ENCODE measurements around the gene COPZ1. TPM values are rescaled to one million over a fixed set of nuclear protein-coding genes. Genes with fewer than 3 reads are reported as not detected.

Gene COPZ1
- polyA plus RNA-seq, 4 donors = 114 to 211 (median 138) TPM

- H3K9me3 ChIP-seq (ENCODE audit: control insufficient read depth in 2 of 2, insufficient read depth in 1 of 2, low read depth in 1 of 2, low read length in 1 of 2) = no peaks in the 10 kb centered on the region
- FAIRE-seq = no peak
- no peak overlapping the region for H3K4me3 ChIP-seq (ENCODE audit: low read depth in 1 of 3, low read length in 3 of 3)
- peaks cover 0 to 32% (median 0%) of the 10 kb centered on the region in 3 donors for H3K4me1 ChIP-seq (ENCODE audit: control insufficient read depth in 3 of 3, insufficient read depth in 2 of 3, low read depth in 1 of 3, low read length in 2 of 3)
- peaks cover 0 to 21% (median 0%) of the 10 kb centered on the region in 3 donors for H3K36me3 ChIP-seq (ENCODE audit: control insufficient read depth in 3 of 3, insufficient read depth in 2 of 3, low read depth in 1 of 3, low read length in 3 of 3)
- H3K27ac ChIP-seq (ENCODE audit: low read depth in 1 of 3, low read length in 2 of 3) = no peak overlapping the region
- no peak for DNase-seq
- 93 to 94% (median 94%) methylated on average over 30 of the region's 30 CpGs for WGBS, 3 donors
- H3K27me3 ChIP-seq (ENCODE audit: control insufficient read depth in 3 of 3, insufficient read depth in 3 of 3, low read length in 3 of 3) = no peaks in the 10 kb centered on the region
These were observed 32.6 kb upstream of the COPZ1 start for GRCh38 chr12:54292083-54292930.

- Histone ChIP-seq H3K4me3 (ENCODE audit: low read depth in 1 of 3, low read length in 3 of 3) (no peak overlapping the region), H3K4me1 (ENCODE audit: control insufficient read depth in 3 of 3, insufficient read depth in 2 of 3, low read depth in 1 of 3, low read length in 2 of 3) (peaks cover 0 to 28% (median 0%) of the 10 kb centered on the region in 3 donors), H3K27me3 (ENCODE audit: control insufficient read depth in 3 of 3, insufficient read depth in 3 of 3, low read length in 3 of 3) (no peaks in the 10 kb centered on the region), H3K9me3 (ENCODE audit: control insufficient read depth in 2 of 2, insufficient read depth in 1 of 2, low read depth in 1 of 2, low read length in 1 of 2) (no peaks in the 10 kb centered on the region), H3K36me3 (ENCODE audit: control insufficient read depth in 3 of 3, insufficient read depth in 2 of 3, low read depth in 1 of 3, low read length in 3 of 3) (peaks cover 0 to 16% (median 0%) of the 10 kb centered on the region in 3 donors), H3K27ac (ENCODE audit: low read depth in 1 of 3, low read length in 2 of 3) (no peak overlapping the region)
- FAIRE-seq (no peak), DNase-seq (no peak)
- WGBS, 3 donors = 95 to 99% (median 98%) methylated on average over 7 of the region's 7 CpGs
These were observed 32.0 kb upstream of the COPZ1 start for GRCh38 chr12:54292931-54293241.

- peak; percentile 77 to 80 for DNase-seq
- FAIRE-seq = no peak
These were observed 30.6 kb upstream of the COPZ1 start for GRCh38 chr12:54294152-54294952.

GRCh38 chr12:54294953-54295566, 29.9 kb upstream of the COPZ1 start:
- peaks cover 0 to 4% (median 0%) of the 10 kb centered on the region in 3 donors for H3K36me3 ChIP-seq (ENCODE audit: control insufficient read depth in 3 of 3, insufficient read depth in 2 of 3, low read depth in 1 of 3, low read length in 3 of 3)
- FAIRE-seq = no peak
- peaks cover 0 to 21% (median 0%) of the 10 kb centered on the region in 3 donors for H3K4me1 ChIP-seq (ENCODE audit: control insufficient read depth in 3 of 3, insufficient read depth in 2 of 3, low read depth in 1 of 3, low read length in 2 of 3)
- no peak overlapping the region for H3K4me3 ChIP-seq (ENCODE audit: low read depth in 1 of 3, low read length in 3 of 3)
- no peaks in the 10 kb centered on the region for H3K9me3 ChIP-seq (ENCODE audit: control insufficient read depth in 2 of 2, insufficient read depth in 1 of 2, low read depth in 1 of 2, low read length in 1 of 2)
- H3K27ac ChIP-seq (ENCODE audit: low read depth in 1 of 3, low read length in 2 of 3) = peak overlapping the region in 1 of 3 donors; percentile 19
- peaks cover 0 to 6% (median 3%) of the 10 kb centered on the region in 3 donors for H3K27me3 ChIP-seq (ENCODE audit: control insufficient read depth in 3 of 3, insufficient read depth in 3 of 3, low read length in 3 of 3)
- DNase-seq = no peak
- 82 to 89% (median 87%) methylated on average over 7 to 9 of the region's 9 CpGs for WGBS, 3 donors

More at GRCh38 chr12:54294152-54294952, 30.6 kb upstream of the COPZ1 start:
- Histone ChIP-seq H3K4me3 (ENCODE audit: low read depth in 1 of 3, low read length in 3 of 3) (no peak overlapping the region), H3K27ac (ENCODE audit: low read depth in 1 of 3, low read length in 2 of 3) (no peak overlapping the region), H3K36me3 (ENCODE audit: control insufficient read depth in 3 of 3, insufficient read depth in 2 of 3, low read depth in 1 of 3, low read length in 3 of 3) (peaks cover 0 to 6% (median 0%) of the 10 kb centered on the region in 3 donors), H3K4me1 (ENCODE audit: control insufficient read depth in 3 of 3, insufficient read depth in 2 of 3, low read depth in 1 of 3, low read length in 2 of 3) (peaks cover 0 to 21% (median 0%) of the 10 kb centered on the region in 3 donors), H3K9me3 (ENCODE audit: control insufficient read depth in 2 of 2, insufficient read depth in 1 of 2, low read depth in 1 of 2, low read length in 1 of 2) (no peaks in the 10 kb centered on the region), H3K27me3 (ENCODE audit: control insufficient read depth in 3 of 3, insufficient read depth in 3 of 3, low read length in 3 of 3) (peaks cover 0 to 4% (median 0%) of the 10 kb centered on the region in 3 donors)
- WGBS, 3 donors = 35 to 57% (median 39%) methylated on average over 9 of the region's 9 CpGs

GRCh38 chr12:54296393-54297099, 28.4 kb upstream of the COPZ1 start:
- Histone ChIP-seq H3K27me3 (ENCODE audit: control insufficient read depth in 3 of 3, insufficient read depth in 3 of 3, low read length in 3 of 3) (peaks cover 0 to 12% (median 8%) of the 10 kb centered on the region in 3 donors), H3K4me3 (ENCODE audit: low read depth in 1 of 3, low read length in 3 of 3) (no peak overlapping the region), H3K4me1 (ENCODE audit: control insufficient read depth in 3 of 3, insufficient read depth in 2 of 3, low read depth in 1 of 3, low read length in 2 of 3) (peaks cover 0 to 28% (median 0%) of the 10 kb centered on the region in 3 donors), H3K27ac (ENCODE audit: low read depth in 1 of 3, low read length in 2 of 3) (no peak overlapping the region), H3K9me3 (ENCODE audit: control insufficient read depth in 2 of 2, insufficient read depth in 1 of 2, low read depth in 1 of 2, low read length in 1 of 2) (no peaks in the 10 kb centered on the region), H3K36me3 (ENCODE audit: control insufficient read depth in 3 of 3, insufficient read depth in 2 of 3, low read depth in 1 of 3, low read length in 3 of 3) (peaks cover 0 to 4% (median 0%) of the 10 kb centered on the region in 3 donors)
- no peak for DNase-seq
- FAIRE-seq = no peak
- 79 to 94% (median 81%) methylated on average over 5 of the region's 5 CpGs for WGBS, 3 donors

GRCh38 chr12:54298904-54299303, 26.0 kb upstream of the COPZ1 start:
- Histone ChIP-seq H3K9me3 (ENCODE audit: control insufficient read depth in 2 of 2, insufficient read depth in 1 of 2, low read depth in 1 of 2, low read length in 1 of 2) (no peaks in the 10 kb centered on the region), H3K4me1 (ENCODE audit: control insufficient read depth in 3 of 3, insufficient read depth in 2 of 3, low read depth in 1 of 3, low read length in 2 of 3) (peaks cover 0 to 30% (median under 1%) of the 10 kb centered on the region in 3 donors), H3K27ac (ENCODE audit: low read depth in 1 of 3, low read length in 2 of 3) (no peak overlapping the region), H3K4me3 (ENCODE audit: low read depth in 1 of 3, low read length in 3 of 3) (no peak overlapping the region), H3K27me3 (ENCODE audit: control insufficient read depth in 3 of 3, insufficient read depth in 3 of 3, low read length in 3 of 3) (peaks cover 0 to 12% (median 12%) of the 10 kb centered on the region in 3 donors), H3K36me3 (ENCODE audit: control insufficient read depth in 3 of 3, insufficient read depth in 2 of 3, low read depth in 1 of 3, low read length in 3 of 3) (no peaks in the 10 kb centered on the region)
- 88 to 92% (median 90%) methylated on average over 5 of the region's 5 CpGs for WGBS, 3 donors
- no peak for FAIRE-seq
- no peak for DNase-seq

- Histone ChIP-seq H3K9me3 (ENCODE audit: control insufficient read depth in 2 of 2, insufficient read depth in 1 of 2, low read depth in 1 of 2, low read length in 1 of 2) (no peaks in the 10 kb centered on the region), H3K4me1 (ENCODE audit: control insufficient read depth in 3 of 3, insufficient read depth in 2 of 3, low read depth in 1 of 3, low read length in 2 of 3) (peaks cover 0 to 30% (median 7%) of the 10 kb centered on the region in 3 donors), H3K36me3 (ENCODE audit: control insufficient read depth in 3 of 3, insufficient read depth in 2 of 3, low read depth in 1 of 3, low read length in 3 of 3) (no peaks in the 10 kb centered on the region), H3K4me3 (ENCODE audit: low read depth in 1 of 3, low read length in 3 of 3) (no peak overlapping the region), H3K27me3 (ENCODE audit: control insufficient read depth in 3 of 3, insufficient read depth in 3 of 3, low read length in 3 of 3) (peaks cover 0 to 16% (median 12%) of the 10 kb centered on the region in 3 donors), H3K27ac (ENCODE audit: low read depth in 1 of 3, low read length in 2 of 3) (no peak overlapping the region)
- DNase-seq (no peak), FAIRE-seq (no peak)
- 64 to 85% (median 65%) methylated on average over 8 of the region's 8 CpGs for WGBS, 3 donors
These were observed 25.3 kb upstream of the COPZ1 start for GRCh38 chr12:54299515-54300224.

Data from small intestine (tissue), 7 donors.